GM18870 (cell line): ENCODE measurements around the gene SLC35C1.
"Not testable (repeated sequence)": the region's sequence is repeated elsewhere in the genome, so short reads cannot be mapped to it uniquely, and the experiment has no call there.

ENCODE experiments used
- ATAC-seq: cut with Tn5 transposase; IDR thresholded peaks from one replicate; pipeline ENCODE4 v1.9.1; 2021; ENCODE audit warnings: moderate library complexity; ENCODE audit not compliant: unreplicated experiment

SLC35C1 gene

GRCh38 chr11:45809456-45810395 lies 4.8 kb downstream of the SLC35C1 start:
- ATAC-seq: no peak

- no peak for ATAC-seq
Observed at GRCh38 chr11:45810431-45811108, 5.6 kb downstream of the SLC35C1 start.

- no peak for ATAC-seq
Observed at GRCh38 chr11:45811109-45811435, 6.1 kb downstream of the SLC35C1 start.

GRCh38 chr11:45811571-45812290 lies 6.8 kb downstream of the SLC35C1 start:
- no peak for ATAC-seq

GRCh38 chr11:45812581-45813548 lies 7.9 kb downstream of the SLC35C1 start:
- no peak for ATAC-seq

- no peak for ATAC-seq
Observed at GRCh38 chr11:45815747-45816146, 10.8 kb downstream of the SLC35C1 start.

- no peak for ATAC-seq
Observed at GRCh38 chr11:45816614-45817013, 11.7 kb downstream of the SLC35C1 start.

GRCh38 chr11:45817191-45817590 lies 12.2 kb downstream of the SLC35C1 start:
- no peak for ATAC-seq

GRCh38 chr11:45818961-45819605 lies 14.1 kb downstream of the SLC35C1 start:
- ATAC-seq: no peak

GRCh38 chr11:45820211-45820857 lies 15.4 kb downstream of the SLC35C1 start:
- ATAC-seq: no peak

GRCh38 chr11:45826492-45826891 lies 21.5 kb downstream of the SLC35C1 start:
- ATAC-seq: not testable (repeated sequence)

GRCh38 chr11:45827123-45827522 lies 22.2 kb downstream of the SLC35C1 start:
- ATAC-seq: no peak

GRCh38 chr11:45828996-45829395 lies 24.0 kb downstream of the SLC35C1 start:
- no peak for ATAC-seq

GRCh38 chr11:45830596-45830995 lies 25.6 kb downstream of the SLC35C1 start:
- ATAC-seq: no peak

- no peak for ATAC-seq
Observed at GRCh38 chr11:45832811-45833441, 28.0 kb downstream of the SLC35C1 start.

GRCh38 chr11:45833761-45834160 lies 28.8 kb downstream of the SLC35C1 start:
- no peak for ATAC-seq

- no peak for ATAC-seq
Observed at GRCh38 chr11:45834298-45834756, 29.4 kb downstream of the SLC35C1 start.

GRCh38 chr11:45839204-45839603 lies 34.3 kb downstream of the SLC35C1 start:
- no peak for ATAC-seq

- ATAC-seq: not testable (repeated sequence)
Observed at GRCh38 chr11:45840251-45840650, 35.3 kb downstream of the SLC35C1 start.
